ENCODE measurements around the gene SLC66A3. TPM values are rescaled to one million over a fixed set of nuclear protein-coding genes. Genes with fewer than 3 reads are reported as not detected.

The SLC66A3 gene
- total and polyA plus RNA-seq, 10 donors: 16.8 to 82.1 (median 37.3) TPM

DNA sequence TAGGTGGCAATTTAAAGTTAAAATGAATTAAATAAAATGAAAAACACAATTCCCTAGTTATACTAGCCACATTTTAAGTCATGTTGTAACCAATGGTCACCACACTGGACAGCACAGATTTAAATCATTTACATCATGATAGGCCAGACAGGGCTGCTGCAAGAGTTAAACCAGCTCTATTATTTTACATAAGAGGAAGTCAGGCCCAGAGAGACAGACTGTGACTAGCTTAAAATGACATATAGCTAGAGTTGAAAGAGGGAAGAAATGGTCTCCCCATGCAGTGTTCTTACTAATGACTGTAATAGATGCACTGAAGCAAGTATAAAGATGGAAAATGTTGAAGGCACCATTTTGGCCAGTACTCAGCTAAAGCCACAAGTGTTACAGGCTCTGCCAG is 69.6 kb downstream of the SLC66A3 start:
- Histone ChIP-seq H3K9me3 (no peaks in the 10 kb centered on the region), H3K27ac (peak overlapping the region in 2 of 8 donors; percentile 17 to 28), H3K36me3 (peaks cover 0 to 59% (median 18%) of the 10 kb centered on the region in 6 donors), H3K4me1 (peaks cover 0 to 25% (median 2%) of the 10 kb centered on the region in 6 donors), H3K27me3 (replicated peaks in 1 of 7) (no peaks in the 10 kb centered on the region), H3K4me3 (no peak overlapping the region)
- intact Hi-C loops (cut with DNase I; ENCODE audit: low total_unique reads): no loop called here
- TF ChIP-seq, protein P1, sequence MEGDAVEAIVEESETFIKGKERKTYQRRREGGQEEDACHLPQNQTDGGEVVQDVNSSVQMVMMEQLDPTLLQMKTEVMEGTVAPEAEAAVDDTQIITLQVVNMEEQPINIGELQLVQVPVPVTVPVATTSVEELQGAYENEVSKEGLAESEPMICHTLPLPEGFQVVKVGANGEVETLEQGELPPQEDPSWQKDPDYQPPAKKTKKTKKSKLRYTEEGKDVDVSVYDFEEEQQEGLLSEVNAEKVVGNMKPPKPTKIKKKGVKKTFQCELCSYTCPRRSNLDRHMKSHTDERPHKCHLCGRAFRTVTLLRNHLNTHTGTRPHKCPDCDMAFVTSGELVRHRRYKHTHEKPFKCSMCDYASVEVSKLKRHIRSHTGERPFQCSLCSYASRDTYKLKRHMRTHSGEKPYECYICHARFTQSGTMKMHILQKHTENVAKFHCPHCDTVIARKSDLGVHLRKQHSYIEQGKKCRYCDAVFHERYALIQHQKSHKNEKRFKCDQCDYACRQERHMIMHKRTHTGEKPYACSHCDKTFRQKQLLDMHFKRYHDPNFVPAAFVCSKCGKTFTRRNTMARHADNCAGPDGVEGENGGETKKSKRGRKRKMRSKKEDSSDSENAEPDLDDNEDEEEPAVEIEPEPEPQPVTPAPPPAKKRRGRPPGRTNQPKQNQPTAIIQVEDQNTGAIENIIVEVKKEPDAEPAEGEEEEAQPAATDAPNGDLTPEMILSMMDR (IDR thresholded peaks at IDR 0.05 in 8 of 11, conservative IDR thresholded peaks at IDR 0.05 in 3 of 11): no peak
- TF ChIP-seq POLR2A (IDR thresholded peaks at IDR 0.05) (no peak), POLR2AphosphoS5 (IDR thresholded peaks at IDR 0.05) (no peak)
- DNase-seq: no peak

DNA sequence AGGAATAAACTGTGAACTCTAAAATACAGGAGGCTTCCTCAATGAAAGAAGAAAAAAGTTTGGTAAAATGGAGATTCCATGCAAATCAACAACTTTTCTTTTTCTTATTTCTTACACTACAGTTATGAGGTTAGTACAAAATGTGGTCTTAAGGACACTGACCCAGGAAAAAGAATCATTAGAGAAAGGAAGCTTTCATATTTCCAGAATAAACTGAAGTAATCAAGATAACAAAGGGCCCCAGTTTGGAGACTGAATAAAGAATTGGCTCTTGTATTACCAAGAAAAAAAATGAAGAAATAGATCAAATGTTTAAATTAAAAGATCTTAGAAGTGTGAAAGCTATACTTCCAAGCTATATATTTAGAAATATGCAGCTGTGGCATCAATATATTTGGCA is 72.3 kb downstream of the SLC66A3 start:
- TF ChIP-seq, protein P1 (IDR thresholded peaks at IDR 0.05 in 8 of 11, conservative IDR thresholded peaks at IDR 0.05 in 3 of 11): no peak
- TF ChIP-seq POLR2AphosphoS5 (IDR thresholded peaks at IDR 0.05) (no peak), POLR2A (IDR thresholded peaks at IDR 0.05) (no peak)
- peaks cover 0 to 25% (median 2%) of the 10 kb centered on the region in 6 donors for H3K4me1 ChIP-seq
- no peaks in the 10 kb centered on the region for H3K27me3 ChIP-seq (replicated peaks in 1 of 7)
- no peak for DNase-seq
- no peaks in the 10 kb centered on the region for H3K9me3 ChIP-seq
- H3K27ac ChIP-seq: no peak overlapping the region
- peaks cover 0 to 46% (median 8%) of the 10 kb centered on the region in 6 donors for H3K36me3 ChIP-seq
- intact Hi-C loops (cut with DNase I; ENCODE audit: low total_unique reads): no loop called here
- H3K4me3 ChIP-seq: no peak overlapping the region

Other genes starting within 250 kb of the SLC66A3 start
- 1 to 10 TPM in 2 of 7 donors, under 1 TPM in 2, not detected in 3; 0.25 to 1.2 (median 0.65) TPM for gene KCNF1, start 243.5 kb upstream of the SLC66A3 start, total RNA-seq
- gene KCNF1, start 243.5 kb upstream of the SLC66A3 start, polyA plus RNA-seq: under 1 TPM; 0.16 to 0.91 (median 0.57) TPM
- gene ROCK2, start 189.2 kb downstream of the SLC66A3 start, total RNA-seq: 10 to 100 TPM; 37.3 to 89.6 (median 73.9) TPM
- gene ROCK2, start 189.2 kb downstream of the SLC66A3 start, polyA plus RNA-seq: 1 to 10 TPM; 4.0 to 9.6 (median 4.9) TPM

Data from spleen (tissue), 11 donors.